Esophagus mucosa (tissue), 1 donor: ENCODE data around the gene PLD6. TPM values are rescaled to one million over a fixed set of nuclear protein-coding genes. Genes with fewer than 3 reads are reported as not detected.

Experiments used
- ATAC-seq: fragments of 200-7000 bp; cut with Tn5 transposase; one replicate; pipeline ENCODE4 v1.9.1; 2020
- total RNA-seq: library from RNA; stranded (reverse); gene quantifications from one replicate; pipeline ENCODE4 v1.2.4, GENCODE V29; 2023
- donor health status: DM: yes; HTN: yes; CAD: no.

The PLD6 gene
- total RNA-seq, 1 donor from 2014 or later, result 0.44 TPM

GRCh38 chr17:17153709-17154108 is 52.4 kb downstream of the PLD6 start:
- ATAC-seq, result peak; percentile 7

GRCh38 chr17:17153071-17153470 is 53.1 kb downstream of the PLD6 start:
- ATAC-seq, result peak; percentile 0

- ATAC-seq, result no peak
These were observed 53.7 kb downstream of the PLD6 start for GRCh38 chr17:17152385-17152784.

- peak; percentile 59 for ATAC-seq
These were observed 54.2 kb downstream of the PLD6 start for GRCh38 chr17:17151962-17152361.

GRCh38 chr17:17151541-17151940 is 54.6 kb downstream of the PLD6 start:
- ATAC-seq, result no peak

GRCh38 chr17:17151055-17151454 is 55.1 kb downstream of the PLD6 start:
- no peak for ATAC-seq

Other genes starting within 250 kb of the PLD6 start
- 0.28 TPM for gene TNFRSF13B, start 234.2 kb downstream of the PLD6 start, total RNA-seq
- 132 TPM for gene MPRIP, start 163.9 kb downstream of the PLD6 start, total RNA-seq
- gene FLCN, start 30.8 kb upstream of the PLD6 start, total RNA-seq, result 16.5 TPM
- 69.3 TPM for gene COPS3, start 74.9 kb upstream of the PLD6 start, total RNA-seq
- gene NT5M, start 97.0 kb upstream of the PLD6 start, total RNA-seq, result 0.64 TPM